HPDE6-E6E7 (cell line): ENCODE measurements around the gene POLN.
A peak's percentile ranks its signal among the peaks of the same experiment; 100 is the strongest.

Experiments
- DNase-seq: peaks from one replicate; pipeline ENCODE4 v3.0.0; 2011; ENCODE audit warnings: missing footprints; ENCODE audit errors: extremely low spot score

Gene POLN

DNA sequence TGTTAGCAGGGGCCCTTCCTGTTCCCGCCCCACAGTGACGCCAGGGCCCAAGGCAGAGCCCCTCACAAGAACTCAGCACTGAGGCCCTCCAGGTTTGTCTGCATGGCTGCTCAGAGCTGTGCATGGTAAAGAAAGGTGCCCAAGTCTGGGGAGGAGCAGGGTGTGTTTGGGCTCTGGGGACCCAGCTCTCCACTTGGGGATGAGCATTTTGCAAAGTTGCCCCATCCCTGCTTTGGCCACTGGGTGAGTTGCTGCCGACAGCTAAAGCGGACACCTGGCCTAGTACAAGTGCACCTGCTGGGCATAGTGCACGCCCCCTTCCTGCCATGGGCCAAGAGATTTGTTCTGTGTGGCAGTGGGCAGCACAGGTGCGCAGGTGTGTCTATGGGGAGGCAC lies 22.0 kb upstream of the POLN start:
- no peak for DNase-seq

DNA sequence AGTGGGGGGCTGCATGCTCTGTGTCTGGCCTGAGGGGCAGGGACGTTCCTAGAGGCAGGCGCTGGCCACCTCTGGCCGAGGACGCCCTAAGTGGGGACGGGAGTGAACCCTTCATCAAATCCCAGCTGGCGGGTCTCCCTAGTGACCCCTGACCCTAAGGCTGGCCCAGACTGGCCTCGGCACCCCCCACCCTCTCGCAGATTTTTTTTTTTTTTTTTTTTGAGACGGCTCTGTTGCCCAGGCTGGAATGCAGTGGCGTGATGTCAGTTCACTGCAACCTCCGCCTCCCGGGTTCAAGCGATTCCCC lies 21.0 kb upstream of the POLN start:
- no peak for DNase-seq

DNA sequence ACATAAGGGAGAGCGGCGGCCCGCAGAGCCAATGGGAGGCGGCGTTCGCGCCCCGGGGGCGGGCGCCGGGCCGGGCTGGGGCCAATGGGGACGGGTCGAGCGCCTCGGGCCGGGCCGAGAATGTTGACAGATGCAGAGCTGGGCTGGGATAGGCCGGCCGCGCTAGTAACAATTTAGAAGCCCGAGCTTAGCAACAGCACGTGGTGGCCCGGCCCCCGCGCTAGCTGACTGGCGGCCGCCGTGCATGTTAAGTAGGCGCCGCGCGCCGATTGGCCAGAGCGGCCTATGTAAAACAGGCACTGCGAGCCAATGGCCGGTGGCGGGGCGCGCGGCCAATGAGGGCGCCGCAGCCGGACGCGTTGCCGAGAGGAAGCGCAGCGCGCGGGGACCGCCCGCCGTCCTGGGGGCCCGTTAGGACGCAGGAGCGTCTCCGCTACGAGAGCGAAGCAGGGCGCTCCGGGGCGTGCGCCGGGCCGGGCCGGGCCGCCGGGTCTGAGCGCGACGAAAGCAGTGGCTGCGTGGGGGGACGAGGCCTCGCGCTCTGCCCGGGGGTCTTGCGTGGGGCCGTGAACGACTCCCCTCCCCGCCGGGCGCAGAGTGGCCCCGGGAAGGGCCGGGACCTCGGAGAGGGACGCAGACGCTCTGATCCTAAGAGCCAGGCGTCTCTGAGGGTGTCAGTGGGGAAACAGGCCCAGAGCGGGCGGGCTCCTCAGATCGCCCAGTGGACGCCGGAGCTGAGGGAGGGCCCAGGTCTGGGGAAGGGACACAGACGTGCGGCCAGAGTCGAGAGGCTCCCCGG lies 20.4 kb upstream of the POLN start:
- peak; percentile 98 for DNase-seq

DNA sequence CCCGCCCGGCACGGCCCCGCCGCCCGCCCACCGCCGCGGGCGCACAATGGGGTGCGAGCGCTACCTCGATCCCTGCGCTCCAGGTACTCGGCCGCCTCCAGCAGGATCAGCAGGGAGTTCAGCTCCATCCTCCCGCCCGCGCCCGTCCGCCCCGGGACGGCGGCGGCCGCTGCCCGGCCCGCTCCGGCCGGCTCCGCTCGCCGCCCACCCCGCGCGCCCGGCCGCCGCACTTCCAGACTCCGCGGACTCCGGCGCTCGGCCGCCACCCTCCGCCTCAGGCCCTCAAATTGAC lies 19.9 kb upstream of the POLN start, which contains the start of gene MXD4:
Gene MXD4 (minus strand): TSS at position 257 of the 292 bp plus-strand sequence. CDS start 129 bp downstream, at position 128.
- DNase-seq: no peak

DNA sequence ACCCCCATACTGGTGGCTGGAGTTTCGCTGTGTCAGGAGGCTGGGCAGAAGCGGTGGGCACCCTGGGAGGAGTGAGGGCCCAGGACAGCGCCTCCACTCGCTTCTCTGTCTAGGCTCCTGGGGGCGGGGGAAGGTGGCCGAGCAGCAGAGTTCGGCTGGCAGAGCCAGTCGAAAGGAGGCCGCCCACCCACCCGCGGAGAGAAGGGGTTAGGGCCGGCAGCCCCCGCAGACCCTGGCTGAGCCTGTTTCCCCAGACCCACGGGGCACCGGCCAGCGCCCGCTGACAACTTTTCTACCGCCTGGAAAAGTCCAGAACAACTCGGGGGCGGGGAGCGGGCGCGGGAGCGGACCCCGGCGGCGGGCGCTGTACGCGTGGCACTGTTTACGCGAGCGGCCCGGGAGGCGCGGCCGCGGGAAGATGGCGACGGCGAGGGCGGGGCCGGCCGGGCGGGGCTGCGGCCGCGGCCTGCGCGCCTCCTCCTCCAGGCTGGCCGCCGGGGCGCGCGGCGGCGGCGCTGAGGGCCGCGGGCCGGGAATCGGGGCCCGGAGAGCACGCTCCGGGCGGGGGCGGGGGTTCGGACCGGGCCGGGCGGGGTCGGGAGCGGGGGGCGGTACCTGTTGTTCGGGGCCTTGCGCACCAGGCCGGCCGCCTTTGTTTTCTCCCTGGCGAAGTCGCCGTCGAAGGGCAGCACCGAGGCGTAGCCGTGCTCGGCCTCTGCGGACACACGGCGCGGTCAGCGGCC lies 19.4 kb upstream of the POLN start:
- peak; percentile 20 for DNase-seq

DNA sequence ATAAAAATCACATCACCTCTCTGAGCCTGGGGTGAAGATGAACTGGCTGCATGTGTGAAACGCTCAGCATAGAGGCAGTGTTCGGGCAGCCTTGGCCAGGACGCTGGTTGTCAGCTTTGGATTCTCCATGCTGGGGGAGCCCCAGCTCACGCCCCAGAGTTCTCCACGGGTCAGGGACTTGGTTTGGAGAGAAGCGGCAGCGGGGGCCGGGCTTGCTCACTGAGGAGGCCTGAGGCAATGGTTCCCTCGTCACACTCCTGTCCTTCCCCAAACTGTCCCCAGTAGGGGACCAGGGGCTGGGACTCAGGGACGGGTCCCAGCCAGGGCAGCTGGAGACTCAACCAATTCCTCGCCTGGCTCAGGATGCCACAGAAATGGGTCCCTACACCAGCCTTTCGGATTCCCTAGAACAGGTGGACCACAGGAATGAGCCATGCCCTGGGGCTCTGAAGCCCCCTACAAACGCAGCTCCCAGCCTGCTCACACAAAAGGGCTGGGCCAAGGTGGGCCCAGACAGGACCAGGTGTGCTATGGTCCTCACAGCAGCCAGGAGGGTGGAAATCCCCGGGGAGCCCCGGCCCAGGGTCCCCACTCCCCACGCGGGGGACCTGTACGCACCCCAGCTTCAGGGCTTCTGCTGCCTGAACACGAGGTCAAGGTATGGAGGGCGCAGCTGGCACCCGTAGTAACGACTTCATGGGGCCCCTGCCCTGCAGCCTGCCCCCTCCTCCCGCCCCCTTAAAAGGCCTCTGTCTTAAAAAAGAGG lies 18.6 kb upstream of the POLN start:
- DNase-seq: no peak

DNA sequence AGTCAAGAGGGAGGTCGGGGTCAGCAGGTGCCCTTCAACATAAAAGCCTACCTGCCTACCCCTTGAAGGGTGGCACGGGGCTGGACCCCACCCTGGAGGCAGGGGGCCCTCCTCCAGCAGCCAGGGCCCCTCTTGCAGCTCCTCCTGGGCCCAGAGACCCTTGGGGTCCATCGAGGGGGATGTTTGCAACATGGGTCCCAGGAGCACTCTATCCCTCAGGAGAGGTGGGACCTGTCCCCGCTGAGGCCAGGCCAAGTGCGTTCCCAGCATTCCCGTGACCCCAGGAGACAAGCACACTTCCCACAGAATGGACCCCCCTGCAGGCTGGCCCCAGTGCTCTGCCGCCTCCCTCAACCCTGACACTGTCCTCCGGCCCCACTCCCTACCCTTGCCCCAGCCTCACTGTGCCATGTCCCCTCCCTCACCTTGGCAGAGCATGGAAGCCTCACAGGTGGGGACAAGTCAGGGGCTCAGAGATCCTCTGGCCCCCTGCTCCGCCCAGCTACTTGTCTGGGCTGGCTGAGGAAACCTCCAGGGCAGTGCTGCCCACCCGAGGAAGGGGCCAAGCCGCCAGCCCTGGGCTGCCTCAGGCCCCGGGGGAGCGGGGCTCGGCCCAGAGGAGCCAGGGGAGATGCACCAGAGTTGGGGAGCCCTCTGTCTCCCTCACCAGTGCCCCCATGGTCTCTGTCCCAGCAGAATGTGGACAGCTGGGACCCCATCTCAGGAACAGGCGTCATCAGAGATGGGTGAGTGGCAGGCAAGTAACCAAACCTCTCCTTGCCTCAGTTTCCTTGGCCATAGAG lies 17.8 kb upstream of the POLN start:
- no peak for DNase-seq

DNA sequence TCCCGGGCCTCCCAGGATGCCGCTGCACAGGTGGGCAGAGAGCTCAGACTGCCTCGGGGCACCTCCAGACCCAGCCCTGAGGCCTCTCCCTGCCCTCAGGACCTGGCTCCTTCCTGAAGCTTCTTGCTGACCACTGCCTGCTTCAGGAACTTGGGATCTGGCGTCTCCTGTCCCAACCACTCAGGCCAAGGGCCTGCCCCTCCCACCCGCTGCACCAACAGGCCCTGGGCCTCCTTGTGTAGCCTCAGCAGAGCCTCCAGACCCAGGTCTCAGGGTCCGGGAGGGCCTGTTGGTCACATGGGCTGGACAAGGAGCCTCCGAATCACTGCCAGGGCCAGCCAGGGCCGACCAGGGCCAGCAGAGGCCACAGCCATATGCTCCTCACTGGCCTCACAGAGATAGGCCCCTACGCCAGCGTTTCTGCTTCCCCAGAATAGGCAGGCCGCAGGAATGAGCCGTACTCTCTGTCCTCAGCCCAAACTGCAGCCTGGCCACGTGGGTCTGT lies 17.2 kb upstream of the POLN start:
- DNase-seq: no peak

DNA sequence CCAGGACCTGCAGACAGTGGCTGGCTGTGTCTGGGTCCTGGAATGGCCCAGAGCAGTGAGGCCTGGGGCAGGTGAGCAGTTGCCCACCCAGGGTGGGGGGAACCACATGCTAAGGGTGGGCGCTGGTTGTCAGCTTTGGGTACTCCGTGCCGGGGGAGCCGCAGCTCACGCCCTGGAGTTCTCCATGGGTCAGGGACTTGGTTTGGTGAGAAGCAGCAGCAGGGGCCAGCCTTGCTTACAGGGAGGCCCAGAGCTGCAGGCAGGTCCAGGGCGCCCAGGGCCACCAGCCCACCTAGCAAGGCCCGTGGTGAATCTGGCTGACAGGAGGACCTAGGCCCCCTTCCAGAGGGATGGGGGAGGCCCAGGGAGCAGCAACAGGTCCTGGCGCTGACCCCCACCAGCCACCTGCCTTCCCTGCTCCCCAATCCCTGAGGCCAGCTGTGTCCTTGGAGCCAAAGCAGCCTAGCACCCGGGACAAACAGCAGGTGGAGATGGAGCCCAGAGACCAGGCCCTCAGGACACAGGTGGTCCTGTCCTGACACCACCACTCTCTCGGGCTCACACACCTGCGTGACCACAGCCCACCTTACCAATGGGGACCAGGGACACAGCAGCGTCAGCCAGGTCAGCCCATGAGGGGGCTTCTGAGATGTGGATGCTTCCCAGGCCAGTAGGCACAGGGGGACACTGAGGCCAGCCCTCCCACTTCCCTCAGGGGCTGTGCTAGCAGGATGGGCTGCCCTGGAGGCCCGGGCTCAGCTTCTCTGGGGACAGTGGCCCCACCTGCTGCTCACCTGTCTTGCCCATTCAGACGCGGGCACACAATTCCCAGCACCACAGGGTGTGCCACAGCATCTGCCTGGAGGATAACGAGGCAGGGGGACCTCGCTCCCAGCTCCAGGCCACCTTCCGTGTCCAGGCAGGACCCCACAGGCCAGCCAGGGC lies 16.4 kb upstream of the POLN start:
- DNase-seq: no peak

DNA sequence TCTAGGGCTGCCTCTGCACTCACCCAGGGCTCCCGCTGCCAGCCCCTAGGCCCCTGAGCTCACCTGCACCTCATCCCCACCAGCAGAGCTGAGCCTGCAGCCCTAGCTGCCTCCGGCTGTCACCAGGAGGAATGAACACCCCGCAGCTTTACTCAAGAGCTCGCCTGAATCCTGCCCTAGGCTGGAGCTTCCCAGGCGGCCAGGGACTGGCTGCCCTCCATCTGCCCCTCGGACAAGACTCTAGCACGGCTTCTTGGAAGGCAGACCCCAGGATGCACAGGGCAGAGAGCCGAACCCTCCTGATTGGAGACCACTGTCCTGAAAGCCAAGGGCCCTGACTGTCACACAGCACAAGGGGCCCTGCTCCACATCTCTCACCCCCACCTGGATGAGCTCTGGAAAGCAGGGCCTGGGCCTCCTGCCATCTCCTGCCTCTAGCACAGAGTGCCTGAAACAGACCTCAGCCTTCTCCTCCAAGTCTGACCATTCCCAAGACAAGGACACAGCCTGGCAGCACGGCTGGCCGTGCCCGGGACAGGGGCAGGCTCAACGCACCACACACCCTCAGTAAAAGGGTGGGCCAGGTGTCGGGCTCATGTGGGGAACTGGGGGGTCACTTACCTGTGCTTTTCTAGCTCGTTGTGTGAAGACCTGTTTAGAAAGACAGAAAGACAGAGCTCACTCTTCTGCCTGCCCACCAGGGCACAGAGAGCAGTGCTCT lies 15.6 kb upstream of the POLN start:
- DNase-seq: no peak

DNA sequence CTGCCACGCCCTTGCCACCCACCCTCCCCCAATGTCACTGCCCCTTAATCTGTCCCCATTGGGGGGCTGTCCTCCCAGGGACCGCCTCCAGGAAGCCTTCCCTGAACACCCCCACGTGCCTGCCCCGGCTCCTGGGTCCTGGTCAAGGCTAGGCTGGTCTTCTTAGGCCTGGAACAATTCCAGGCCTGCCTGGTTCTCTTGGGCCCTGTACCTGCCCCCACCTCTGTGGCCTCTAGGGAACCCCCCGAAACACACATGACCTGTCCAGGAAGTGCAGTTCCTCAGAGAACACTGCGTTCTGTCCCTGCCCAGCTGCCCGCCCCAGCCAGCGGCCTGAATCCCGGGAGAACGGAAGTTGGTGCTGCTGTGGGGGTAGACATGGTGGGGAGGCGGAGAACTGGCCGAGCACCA lies 14.9 kb upstream of the POLN start:
- no peak for DNase-seq

DNA sequence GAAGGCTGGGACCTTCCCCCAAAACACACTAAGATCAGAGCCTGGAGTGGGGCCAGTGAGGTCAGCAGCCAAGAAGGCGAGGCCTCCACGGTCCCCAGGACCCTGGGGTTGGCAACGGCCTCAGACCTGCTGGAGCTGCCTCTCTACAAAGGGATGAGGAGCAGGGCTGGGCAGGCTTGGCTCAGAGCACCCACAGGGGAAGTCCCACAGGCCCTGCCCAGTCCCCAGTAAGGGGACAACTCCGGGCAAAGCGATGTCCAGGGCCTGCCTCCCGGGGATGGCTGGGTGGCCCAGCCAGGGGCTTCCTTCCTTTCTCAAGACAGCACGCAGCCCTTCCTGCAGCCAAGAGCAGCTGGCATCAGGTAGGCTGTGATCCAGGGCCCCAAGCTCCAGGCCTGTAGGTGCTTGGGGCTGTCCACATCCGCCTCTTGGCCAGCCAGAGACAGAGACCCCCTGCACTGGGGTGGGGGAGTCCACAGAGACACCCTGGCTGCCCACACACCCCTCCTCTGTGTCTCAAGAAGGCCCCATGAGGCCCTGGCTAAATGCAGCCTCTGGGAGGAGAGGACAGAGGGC lies 14.3 kb upstream of the POLN start:
- DNase-seq: no peak

DNA sequence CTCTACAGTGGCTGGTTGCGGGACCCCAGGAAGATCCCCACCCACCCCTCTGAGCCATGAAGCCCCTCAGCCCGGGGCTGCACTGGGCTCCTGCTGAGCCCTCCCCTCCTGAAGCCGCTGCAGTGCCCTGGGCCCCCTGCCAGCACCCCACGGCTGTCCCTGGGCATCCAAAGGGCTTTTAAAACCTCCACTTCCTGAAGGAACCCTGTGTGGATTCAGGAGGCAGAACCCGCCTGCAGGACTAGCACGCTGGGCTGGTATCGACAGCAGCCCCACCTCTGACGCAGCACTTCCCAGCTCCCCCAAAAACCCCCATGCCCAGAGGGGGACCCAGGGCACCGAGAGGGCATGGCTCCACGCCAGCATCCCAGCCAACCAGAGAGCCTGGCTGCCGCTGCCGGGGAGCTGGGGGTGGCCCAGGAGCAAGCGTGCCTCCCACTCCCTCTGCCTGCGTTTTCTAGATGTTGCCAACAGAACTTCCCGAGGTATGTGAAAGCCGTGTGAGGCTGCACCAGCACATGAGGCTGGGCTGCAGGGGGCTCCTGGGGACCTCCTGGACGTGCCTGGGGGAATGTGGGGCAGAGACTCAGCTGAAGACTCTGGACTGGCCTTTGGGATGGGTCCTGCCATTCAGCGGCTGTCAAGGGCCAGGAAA lies 13.7 kb upstream of the POLN start:
- DNase-seq: no peak

DNA sequence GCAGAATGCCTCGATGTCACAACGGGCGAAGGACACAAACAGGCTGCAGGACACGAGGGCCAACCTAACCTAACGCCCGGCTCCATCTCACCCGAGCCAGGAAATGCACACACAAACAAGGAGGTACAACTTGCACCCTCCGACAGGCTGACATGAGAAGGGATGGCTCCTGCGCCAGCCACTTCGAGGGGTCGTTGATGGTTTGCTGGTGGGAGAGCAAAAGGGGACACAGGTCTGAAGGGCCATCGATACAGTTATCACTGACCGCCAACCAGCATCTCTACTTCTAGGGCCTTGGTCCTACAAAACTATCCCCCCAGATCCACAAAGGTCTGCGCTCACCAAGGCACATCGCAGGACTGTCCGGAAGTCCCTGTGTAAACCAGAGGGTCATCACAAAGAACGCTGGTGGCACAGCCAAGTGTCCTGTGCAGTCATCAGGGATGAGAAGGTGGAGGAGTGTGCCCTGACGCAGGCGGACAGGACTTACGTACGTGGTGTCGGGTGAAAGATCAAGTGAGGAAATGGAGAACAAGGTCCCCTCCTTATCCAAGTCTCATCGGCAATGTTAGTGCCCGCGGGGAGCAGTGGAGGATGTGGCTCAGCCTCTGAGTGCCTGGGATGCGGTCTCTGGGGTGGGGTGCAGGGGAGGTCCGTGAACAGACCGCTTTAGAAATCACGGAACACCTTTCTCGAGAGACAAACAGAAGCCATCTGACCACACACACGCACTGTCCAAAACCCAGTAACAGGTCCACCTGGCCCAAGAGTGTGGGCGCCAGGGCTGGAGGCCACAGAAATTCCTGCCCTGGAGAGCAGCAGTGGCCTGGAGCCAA lies 13.0 kb upstream of the POLN start:
- DNase-seq: no peak

DNA sequence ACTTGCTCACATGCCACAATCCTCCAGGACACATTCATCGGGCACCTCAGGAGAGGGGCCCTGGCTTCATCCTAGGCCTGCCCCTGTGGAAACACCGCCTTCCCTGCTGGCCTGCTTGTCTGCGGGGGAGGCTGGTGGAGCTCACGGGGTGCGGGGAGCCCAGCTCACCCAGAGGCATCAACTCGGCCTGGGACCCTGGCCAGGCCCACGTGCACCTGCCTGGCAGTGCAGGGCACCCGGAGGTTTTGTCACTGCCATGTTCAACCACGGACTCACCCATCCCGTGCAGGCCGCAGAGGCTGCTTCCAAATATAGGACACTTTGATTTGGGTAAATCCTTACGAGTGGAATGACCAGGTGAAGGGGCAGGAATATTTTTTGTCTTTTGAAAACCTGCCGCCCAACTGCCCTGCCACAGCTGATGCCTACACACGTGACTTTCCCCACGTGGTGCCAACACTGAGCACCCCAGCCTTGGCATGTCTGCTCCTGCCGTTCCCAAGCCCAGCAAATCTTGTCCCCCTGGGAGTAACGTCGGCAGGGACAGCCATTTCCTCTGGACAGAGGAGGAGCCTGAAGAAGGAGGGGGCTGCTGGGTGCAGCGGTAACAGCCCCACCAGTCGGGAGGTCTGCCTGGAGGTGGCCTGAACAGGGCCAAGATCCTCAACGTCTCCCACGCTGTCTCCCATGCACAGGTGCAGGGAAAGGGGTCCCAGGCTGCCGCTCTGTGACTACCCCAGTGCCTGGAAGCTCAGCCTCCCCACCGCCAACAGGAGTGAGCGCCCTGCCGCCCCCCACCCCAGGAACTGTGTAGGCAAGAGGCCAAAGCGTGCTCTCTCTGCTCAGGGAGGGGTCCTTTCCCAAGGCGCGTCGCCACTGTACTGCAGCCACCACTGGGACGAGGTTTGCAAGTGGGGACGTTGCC lies 11.5 kb upstream of the POLN start:
- no peak for DNase-seq

DNA sequence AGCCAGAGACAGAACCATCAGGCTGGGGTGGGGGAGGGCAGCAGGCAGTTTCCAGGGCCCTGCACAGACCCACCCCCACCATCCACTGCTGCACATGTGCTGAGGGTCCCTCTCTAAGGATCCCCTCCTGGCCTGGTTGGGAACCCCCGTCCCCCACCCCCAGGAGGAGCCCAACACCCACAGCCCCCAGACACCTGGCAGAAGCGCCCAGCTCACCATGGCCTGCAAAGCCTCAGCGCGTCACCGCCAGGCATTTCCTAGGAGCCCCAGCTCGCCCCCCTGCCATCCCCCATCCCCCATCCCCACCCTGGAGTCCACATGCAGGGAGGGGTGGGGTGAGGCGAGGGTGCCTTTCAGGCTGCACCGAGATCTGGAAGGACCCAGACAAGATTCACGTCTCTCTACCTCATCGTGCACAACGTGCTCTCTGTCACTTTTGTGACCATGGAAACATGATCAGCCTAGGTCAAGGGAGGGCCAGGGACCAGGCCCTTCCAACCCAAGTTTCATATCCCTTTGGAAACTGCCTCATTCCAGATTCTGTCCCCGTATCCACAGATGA lies 10.7 kb upstream of the POLN start:
- DNase-seq: no peak
